HG02870 (cell line): Measurements from ENCODE around the gene ARAP2.

Source experiments
- ATAC-seq: cut with Tn5 transposase; IDR thresholded peaks from one replicate; pipeline ENCODE4 v1.9.1; 2021; ENCODE audit warnings: mild to moderate bottlenecking, moderate library complexity; ENCODE audit not compliant: unreplicated experiment

Gene ARAP2

DNA sequence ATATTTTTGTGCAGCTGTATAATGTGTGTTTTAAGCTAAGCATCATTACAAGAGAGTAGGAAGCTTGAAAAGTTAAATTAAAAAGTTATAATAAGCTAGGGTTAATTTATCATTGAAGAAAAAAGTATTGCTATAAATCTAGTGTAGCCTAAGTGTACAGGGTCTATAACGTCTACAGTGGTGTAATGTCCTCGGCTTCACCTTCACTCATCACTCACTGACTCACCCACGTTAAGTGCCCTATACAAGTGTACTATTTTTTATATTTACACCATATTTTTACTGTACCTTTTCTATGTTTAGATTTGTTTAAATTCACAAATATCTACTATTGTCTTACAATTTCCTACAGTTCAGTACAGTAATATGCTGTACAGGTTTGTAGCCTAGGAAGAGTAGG, 23.5 kb downstream of the ARAP2 start:
- ATAC-seq, result no peak

DNA sequence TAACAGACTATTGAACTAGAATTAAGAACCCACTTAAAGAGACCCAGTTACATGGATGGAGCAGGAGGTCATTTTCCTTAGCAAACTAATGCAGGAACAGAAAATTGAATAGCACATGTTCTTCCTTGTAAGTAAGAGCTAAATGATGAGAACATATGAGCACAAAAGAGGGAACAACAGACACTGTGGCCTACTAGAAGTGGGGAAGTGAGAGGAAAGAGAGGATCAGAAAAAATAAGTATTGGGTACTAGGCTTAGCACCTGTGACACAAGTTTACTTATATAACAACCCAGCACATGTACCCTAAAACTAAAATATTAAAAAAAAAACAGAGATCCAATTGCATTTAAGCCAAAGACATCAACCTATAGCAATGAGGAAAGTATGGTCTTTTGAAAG, 26.2 kb downstream of the ARAP2 start:
- ATAC-seq, result peak; percentile 72

DNA sequence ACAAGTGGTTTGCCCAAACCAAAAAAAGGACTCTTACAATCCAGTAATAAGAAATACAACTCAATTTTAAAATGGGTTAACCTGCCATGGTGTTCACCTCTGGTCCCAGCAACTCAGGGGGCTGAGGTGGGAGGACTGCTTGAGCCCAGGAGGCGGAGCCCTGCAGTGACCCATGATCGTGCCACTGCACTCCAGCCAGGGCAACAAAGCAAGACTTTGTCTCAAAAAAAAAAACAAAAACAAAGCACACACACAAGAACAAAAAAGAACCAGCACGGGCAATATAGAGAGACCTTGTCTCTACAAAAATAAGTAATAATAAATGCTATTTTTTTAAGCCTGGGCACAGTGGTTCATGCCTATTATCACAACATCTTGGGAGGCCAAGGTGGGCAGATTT, 28.7 kb downstream of the ARAP2 start:
- ATAC-seq, result no peak

DNA sequence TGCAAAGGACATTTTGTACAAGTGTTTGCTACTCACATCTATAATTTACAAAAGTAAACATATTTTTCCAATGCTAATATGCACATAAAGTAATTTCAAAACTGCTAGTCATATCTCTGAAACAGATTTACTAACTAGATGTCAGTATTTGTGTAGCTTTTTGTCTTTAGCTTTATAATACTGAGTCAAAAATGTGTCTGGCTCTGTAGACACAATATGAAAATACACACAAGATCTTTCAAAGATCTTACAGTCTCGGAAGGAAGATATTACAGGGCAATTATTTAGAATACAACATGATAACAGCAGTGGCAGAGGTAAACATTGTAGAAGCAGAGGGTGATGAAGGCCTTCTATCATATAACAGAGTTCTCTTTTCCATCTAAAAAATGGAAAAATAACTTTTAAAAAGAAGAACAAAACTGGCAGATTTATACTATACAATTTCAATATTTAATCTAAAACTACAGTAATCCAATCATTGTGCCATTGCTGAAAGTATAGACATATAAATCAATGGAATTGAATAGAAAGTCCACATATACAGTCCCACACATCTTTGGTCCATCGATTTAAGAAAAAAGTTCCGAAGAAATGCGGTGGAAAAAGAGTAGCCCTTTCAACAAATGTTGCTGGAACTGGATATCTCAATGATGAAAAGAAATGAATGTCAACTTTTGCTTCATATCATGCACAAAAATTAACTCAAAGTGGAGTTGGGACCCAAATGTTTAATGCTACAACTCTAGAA, 29.4 kb downstream of the ARAP2 start:
- no peak for ATAC-seq

DNA sequence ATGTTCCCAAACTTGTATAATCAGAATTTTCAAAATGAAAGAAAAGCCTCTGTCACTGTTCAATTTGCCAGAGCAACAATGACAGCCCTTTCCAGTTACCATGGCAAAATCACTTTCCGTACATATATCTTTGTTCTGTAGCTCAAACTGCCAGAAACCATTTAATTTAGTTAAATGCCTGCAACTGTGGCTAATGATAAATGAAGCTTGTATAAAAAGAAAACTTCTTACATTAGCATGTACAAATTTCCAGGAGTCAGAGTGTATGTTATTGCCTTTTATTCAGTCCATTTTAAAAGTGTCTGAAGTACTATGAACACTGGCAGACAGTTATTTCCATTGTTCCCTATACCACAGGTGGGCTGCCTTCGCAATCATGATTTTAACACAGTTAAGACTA, 30.3 kb downstream of the ARAP2 start:
- no peak for ATAC-seq

DNA sequence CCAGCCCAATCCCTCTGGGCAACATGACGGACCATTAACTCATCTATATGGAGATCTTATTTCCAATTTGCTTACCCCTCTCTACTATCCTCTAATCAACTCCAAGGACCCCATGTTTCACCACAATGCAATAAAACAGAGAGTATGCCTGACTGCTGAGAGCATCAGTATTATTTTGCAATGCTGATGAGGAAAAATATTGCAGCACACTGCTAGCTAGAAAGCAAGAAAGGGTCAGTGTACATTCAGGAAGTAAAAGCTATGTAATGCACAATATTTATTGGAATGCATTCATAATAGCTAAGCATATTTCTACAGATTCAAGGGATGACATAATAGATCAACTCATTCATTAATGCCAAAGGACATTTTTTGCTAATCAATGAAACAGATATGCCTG, 33.2 kb downstream of the ARAP2 start:
- no peak for ATAC-seq

DNA sequence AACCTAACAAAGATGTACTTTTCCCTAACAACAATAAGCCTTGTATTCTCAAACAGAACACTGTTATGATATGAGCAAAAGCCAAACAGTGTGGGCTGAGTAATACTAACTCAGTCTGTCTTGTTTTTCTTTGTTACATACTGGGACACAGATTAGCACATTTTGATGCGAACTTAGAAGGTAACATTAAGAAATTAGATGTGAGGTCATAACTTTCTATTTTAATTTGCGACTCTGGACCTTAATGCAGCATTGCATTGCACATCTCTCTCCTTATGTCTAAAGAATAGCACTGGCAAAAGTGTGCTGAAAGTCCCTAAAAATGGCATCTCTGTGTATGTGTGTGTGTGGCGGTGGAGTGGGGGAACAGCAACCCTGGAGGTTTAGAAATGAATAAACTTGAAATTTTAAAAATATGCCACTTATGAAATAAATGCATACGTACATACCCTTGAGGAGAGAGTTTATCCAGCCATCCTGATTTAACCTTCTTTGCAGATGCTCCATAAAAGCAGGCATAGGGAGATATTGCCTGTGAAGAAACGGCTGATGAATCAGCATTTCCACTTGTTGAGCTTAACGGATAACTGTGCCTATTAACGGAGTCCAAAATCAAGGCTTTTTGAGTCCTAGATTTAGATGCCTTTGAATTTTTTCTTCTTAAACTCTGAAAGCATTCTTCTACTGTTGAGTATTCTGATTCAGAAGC, 34.2 kb downstream of the ARAP2 start:
- ATAC-seq, result peak; percentile 49

DNA sequence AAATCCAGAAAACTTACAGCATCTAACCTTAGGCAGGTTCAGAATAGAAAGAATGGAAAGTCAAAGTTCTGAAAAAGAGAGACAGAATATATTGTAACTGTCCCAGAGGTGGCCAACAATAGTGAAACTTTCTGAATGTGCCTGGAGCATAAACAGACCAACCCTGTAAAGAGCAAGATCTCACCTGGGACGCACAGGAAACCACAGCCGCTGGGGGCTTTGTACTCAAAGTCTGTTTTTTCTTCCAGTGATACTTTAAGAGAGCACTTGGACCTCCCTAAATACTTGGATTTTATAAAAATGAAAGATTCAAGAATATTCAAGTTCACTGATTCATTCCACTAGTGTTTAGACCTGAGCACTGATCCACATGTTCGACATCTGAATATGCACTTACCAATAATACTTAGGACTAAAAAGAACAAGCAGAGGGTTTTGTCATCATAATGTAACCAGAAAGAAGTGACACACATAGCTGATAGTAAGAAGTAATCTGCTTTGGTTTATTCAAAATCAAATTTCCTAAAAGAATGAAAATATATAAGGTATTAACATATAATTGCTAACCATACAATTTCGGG, 35.3 kb downstream of the ARAP2 start:
- peak; percentile 92 for ATAC-seq

DNA sequence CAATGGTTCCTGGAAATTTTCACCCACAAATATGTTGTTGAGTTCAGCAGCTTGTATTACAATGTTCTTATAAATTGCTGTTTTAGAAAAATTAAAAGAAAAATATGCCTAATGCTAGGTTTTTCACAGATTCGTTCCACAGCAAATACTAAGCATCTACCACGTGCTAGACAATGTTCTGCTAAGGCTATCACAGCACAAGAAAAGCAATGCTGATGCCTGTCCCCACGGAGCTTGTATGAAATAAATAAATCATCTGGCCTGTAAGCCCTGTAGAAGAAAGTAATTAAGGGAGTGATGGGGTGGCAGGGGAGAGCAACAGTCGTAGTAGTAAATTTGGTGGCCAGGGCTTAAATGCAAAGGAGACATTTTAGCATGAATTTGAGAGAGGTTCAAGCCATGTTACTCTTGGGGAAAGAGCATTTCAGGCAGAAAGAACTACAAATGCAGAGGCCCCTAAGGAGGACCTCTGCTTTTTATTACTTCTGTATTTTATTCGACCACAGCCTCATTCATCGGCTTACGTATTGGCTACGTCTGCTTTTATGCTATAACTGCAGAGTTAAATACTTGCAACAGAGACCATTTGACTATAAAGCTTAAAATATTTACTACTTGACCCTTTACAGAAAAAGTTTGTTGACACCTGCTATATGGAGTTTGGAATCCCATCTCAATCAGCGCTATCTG, 36.3 kb downstream of the ARAP2 start:
- ATAC-seq, result no peak

DNA sequence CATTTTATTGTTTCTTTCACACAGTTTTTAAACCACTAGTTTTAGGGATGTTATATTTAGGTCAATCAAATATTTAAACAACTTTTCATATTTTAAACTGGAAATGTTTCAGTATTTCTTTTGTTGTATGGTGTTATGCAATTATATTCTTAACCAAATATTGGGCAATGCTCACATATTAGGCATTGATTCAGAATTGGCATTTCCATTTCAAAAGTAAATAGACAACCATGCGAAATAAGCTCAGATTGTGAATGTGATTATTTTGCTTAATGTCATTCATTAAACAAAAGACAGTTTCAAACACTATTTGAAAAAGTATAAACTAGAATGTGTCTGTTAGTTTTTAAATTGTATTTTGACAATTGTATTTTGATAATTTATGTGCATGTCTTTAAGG, 36.9 kb downstream of the ARAP2 start:
- ATAC-seq, result no peak

DNA sequence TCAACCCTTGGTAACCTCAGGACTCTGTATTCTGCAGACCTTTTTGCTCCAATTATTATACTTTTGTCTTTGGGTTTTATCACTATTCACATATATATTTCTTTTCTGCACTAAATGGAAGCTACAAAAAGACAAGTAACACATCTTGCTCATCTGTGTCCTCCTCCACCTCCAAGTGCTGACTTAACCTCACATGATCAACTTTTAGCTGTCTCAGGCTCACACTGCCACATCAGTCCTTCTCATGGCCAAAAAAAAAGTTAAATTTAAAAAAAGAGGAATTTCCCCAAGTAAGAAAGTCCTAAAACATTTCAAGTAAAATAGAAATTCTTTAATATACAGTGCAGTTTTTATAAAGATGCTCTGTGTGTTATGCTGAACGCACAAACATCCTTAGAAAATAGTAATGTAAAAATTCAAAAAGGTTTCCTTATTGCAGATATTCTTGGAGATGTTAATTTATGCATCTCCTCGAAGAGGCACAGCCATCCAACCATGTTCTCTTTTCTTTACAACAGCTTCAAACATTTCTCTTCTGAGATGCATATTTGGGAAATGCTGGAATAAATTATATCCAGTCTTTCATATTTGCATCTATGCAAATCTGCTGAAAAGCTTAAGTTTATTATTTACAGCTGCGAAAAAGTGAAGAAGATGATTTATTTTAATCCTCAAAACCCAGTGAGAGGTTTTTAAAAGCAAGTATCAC, 37.6 kb downstream of the ARAP2 start:
- ATAC-seq, result no peak

DNA sequence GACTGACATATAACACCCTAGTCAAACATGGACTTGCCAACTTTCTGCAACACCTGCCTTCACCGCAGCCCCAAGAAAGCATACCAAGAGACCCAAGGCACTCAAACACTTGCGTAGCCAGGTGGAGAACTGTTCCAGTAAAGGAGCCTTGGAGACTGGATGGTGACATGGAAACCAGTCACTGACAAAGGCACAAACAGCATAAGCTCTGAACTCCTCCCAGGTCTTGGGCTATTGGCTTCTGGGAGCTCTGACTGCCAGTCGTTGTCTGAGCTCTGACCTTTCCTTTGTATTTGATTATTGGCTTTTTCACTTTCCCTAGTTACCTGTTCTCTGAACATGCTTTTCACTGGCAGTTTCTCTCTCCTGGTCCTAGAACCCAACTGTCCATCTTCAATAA, 38.3 kb downstream of the ARAP2 start:
- ATAC-seq, result no peak

DNA sequence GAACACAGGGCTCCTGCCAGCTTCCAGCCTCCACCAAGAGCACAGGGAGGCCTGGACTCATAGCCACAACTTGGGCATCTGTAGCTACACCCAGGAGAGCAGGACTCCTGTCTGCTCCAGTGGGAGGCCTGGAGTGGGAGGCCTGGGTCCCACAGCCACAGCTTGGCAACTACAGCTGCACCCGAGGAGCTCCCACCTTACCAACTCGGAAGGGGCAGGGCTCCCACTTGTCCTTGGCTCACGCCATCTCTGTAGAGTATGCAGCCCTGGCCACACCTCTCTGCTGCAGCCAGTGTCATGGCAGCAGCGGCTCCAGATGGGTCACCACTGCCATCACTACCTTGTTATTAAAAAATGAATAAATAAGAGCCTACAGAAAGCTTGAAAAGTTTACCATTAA, 45.5 kb downstream of the ARAP2 start:
- no peak for ATAC-seq

DNA sequence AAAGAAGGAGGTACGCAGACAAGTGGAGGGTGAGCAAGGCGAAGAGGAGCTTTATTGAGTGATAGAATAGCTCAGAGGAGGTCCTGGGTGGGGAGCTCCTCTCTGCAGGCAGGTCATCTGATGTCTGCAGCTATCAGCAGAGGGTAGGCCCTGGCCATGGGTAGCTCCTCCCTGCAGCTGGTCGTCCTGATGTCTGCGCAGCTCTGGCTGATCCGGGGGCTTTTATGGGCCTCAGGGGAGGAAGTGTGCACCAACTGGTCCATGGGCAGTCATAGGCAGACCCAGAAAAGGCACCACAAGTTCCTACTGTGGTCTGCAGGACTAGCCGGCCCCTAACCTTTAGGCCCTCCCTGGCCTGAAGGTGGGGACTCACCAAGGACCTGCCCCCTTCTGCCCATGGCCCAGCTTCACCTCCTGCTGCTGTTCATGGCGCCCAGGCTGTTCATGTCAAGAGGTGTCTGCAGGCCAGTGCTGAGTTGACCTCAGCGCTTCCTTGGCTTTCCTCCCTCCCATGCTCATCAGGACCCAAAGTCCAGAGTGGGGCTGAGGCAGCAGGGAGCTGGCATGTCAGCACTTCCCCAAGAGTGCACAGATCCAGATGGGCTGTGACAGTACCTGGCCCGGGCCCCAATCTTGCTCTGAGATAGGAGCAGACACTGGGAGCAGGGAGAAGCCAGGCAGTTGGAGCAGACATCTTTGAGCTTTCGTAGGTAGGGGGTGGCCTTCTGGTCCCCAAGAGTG, 46.1 kb downstream of the ARAP2 start:
- no peak for ATAC-seq

DNA sequence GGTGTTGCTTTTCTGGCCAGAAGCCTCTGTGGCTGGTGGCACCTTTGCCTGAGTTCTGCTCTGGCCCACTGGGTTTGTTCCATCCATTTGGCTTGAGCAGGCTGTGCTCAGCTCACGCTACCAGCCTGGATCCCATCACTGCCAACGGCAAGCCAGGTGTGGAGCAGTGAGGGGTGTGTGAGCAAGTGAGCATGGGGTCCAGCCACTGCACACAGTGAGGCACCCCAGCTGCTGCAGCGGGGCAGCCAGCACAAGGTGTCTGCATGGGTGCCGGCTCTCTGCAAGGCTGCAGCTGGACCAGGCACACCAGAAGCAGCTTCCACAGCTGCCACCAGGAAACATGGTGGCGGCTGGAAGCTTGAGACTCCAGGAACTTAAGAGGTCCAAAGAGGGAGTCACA, 46.8 kb downstream of the ARAP2 start:
- ATAC-seq, result no peak

DNA sequence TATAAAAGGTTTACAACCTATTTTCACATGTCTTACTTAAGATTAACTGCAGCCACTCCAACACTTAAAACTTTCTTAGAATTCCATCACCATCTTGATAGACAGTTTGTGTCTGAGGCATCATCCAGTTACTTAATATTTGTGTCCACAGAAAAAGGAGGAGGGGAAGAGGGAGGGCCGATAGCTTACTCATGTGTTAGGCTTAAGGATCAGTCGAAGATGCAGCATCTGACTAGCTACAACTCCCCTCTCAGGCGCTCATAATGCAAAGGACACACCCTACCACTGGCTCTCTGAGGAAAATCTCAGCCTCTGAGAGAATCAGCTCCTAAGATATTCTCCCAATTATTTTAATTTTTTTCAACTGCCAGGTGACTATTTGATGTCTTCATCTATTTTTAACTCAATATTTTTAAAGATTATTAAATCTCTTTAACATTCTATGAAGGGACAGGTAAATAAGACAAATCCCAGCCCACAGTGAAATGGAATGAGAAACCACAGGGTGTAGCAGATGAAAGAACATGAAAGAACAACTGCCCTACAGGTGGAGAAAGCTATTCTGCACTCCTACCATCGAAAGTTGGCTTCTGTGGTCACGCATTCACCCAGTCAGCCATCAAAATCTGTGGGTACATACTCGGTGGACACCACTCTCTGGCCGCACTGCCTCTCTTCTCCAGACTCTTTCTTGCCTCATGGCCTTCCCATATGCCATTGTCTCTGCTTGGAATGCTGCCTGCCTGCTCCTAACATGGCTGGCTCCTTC, 48.0 kb downstream of the ARAP2 start:
- ATAC-seq, result no peak

DNA sequence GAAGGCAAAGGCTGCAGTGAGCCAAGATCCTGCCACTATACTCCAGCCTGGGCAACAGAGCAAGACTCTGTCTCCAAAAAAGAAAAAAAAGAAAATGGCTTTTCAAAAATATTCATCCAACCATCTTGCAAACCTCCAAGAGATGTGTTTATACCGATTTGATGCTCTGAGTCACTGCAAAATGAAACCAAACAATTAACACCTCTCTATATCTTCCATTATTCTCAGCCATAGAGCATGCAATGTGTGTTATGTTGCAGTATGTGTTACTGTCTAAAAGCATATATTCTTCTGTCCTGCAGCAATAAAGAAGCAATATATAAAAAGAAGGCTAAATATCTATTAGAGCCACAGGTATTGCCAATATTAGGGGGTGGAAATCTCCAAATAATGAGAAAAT, 51.4 kb downstream of the ARAP2 start:
- ATAC-seq, result no peak

DNA sequence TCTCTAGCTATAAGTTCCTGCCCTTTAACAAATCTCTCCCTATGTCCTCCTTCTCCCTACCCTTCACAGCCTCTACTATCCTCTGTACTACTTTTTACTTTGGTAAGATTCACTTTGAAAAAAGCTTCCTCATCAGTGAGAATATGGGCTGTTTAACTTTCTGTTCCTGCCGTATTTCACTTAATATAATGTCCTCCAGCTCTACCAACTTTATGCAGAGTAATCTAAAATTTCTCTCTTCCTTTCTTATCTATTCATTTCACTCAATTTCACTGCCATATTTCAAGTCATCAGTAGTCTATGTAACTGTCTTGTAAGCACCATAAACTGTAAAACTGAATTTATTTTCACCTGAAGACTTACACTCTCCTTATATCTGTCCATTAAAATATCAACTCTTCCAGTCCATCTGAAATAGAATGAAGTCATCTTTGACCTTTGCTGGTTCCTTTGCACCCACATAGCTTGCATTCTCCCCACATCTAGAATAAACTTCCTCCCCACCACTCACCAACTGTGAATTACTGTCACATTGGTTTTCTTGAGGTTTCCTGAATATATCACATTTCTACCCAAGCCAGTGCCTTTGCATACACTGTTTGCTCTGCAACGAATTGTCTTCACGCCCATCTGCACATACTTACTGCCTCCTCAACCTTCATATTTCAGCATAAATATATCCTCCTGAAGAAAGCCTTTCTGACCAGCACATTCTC, 54.6 kb downstream of the ARAP2 start:
- peak; percentile 73 for ATAC-seq

DNA sequence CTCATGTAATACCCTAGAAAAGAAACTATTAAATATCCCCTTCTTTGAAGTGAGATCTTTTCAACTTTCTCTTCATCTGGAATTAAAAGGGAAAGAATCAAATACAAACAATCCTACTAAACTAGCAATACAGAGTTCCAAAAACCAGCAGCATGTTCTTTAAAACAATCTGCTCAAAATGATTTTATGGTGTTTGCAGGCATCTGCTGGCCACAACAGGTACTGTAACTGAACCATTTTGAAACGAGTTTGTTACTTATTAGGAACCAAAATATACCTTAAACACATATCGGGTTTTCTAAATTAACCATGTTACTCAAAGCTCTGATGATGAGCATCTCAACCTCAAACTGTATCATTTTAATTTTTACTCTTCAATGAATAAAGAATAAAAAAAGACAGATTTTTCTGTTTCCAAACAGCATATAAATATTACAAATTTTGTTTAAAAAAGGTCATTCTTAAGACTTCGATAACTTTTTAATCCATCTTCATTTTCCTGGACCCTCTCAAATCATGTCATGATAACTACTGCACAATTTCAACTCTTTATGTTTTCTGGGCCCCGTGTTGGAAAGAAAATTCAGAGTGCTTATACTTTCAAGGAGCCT, 56.5 kb downstream of the ARAP2 start:
- peak; percentile 48 for ATAC-seq
